Smooth muscle cell (in vitro differentiated cells): ENCODE measurements around the gene FRYL. TPM values are rescaled to one million over a fixed set of nuclear protein-coding genes. Genes with fewer than 3 reads are reported as not detected.

ENCODE experiments used
- DNase-seq: peaks from one replicate; lab custom pipeline; 2025; ENCODE audit not compliant: unreplicated experiment; lab: John Stamatoyannopoulos, UW
- H2AFZ ChIP-seq: fragments of 200-600 bp; sonication (generic); 2 replicates; pipeline ENCODE4 v1.6.0; 2016; ENCODE audit warnings: antibody characterized with exemption, low read depth, mild to moderate bottlenecking
- H3F3A ChIP-seq: fragments of 200-600 bp; sonication (generic); 2 replicates; pipeline ENCODE4 v1.6.0; 2017; ENCODE audit warnings: antibody characterized with exemption, low read depth
- H3K27ac ChIP-seq: fragments of 200-600 bp; sonication (generic); 2 replicates; pipeline ENCODE4 v1.5.1; 2016; ENCODE audit warnings: low read depth, mild to moderate bottlenecking
- H3K27me3 ChIP-seq: fragments of 200-600 bp; sonication (generic); 2 replicates; pipeline ENCODE4 v1.6.1; 2016; ENCODE audit warnings: low read depth, mild to moderate bottlenecking
- H3K36me3 ChIP-seq: fragments of 200-600 bp; sonication (generic); 2 replicates; pipeline ENCODE4 v1.5.1; 2016; ENCODE audit warnings: low read depth
- H3K4me1 ChIP-seq: fragments of 200-600 bp; sonication (generic); 2 replicates; pipeline ENCODE4 v1.5.1; 2016; ENCODE audit warnings: low read depth
- H3K4me2 ChIP-seq: fragments of 200-600 bp; sonication (generic); 2 replicates; pipeline ENCODE4 v1.6.0; 2016; ENCODE audit warnings: mild to moderate bottlenecking
- H3K4me3 ChIP-seq: fragments of 200-600 bp; sonication (generic); 2 replicates; pipeline ENCODE4 v1.5.1; 2016; ENCODE audit warnings: mild to moderate bottlenecking
- H3K79me2 ChIP-seq: fragments of 200-600 bp; sonication (generic); 2 replicates; pipeline ENCODE4 v1.6.0; 2016; ENCODE audit warnings: low read depth, mild to moderate bottlenecking
- H3K9ac ChIP-seq: fragments of 200-600 bp; sonication (generic); 2 replicates; pipeline ENCODE4 v1.6.0; 2016; ENCODE audit warnings: low read depth
- H3K9me3 ChIP-seq: fragments of 200-600 bp; sonication (generic); replicated peaks from 2 replicates; pipeline ENCODE4 v1.5.1; 2016; ENCODE audit warnings: low read depth
- H4K20me1 ChIP-seq: fragments of 200-600 bp; sonication (generic); 2 replicates; pipeline ENCODE4 v1.6.0; 2016; ENCODE audit warnings: low read depth
- WGBS: methylation state at CpG from one replicate; pipeline ENCODE4 v1.1.7; 2016; ENCODE audit warnings: low lambda C conversion rate; 5-methylcytosine and 5-hydroxymethylcytosine counted together
- polyA plus RNA-seq: library from polyadenylated mRNA; unstranded; fragments of >200 nt; fragmentation: Nextera tagmentation; extraction: Ambion mirVana; gene quantifications from 2 replicates; pipeline ENCODE4 v1.2.1, GENCODE V29; 2016
- total RNA-seq: library from RNA; depleted of rRNA; stranded (reverse); fragments of >200 nt; gene quantifications from 2 replicates; pipeline ENCODE4 v1.2.3, GENCODE V29; 2014
- TF ChIP-seq, protein P1 (sequence below): fragments of 200-600 bp; sonication (generic); IDR thresholded peaks from 2 replicates; pipeline ENCODE4 v1.5.1; 2017; ENCODE audit warnings: borderline replicate concordance, mild to moderate bottlenecking, antibody characterized with exemption; ENCODE audit not compliant: insufficient read depth, poor library complexity, severe bottlenecking

Gene FRYL
- total and polyA plus RNA-seq, 2 experiments from 2014 or later: 14.9 to 56.6 TPM

DNA sequence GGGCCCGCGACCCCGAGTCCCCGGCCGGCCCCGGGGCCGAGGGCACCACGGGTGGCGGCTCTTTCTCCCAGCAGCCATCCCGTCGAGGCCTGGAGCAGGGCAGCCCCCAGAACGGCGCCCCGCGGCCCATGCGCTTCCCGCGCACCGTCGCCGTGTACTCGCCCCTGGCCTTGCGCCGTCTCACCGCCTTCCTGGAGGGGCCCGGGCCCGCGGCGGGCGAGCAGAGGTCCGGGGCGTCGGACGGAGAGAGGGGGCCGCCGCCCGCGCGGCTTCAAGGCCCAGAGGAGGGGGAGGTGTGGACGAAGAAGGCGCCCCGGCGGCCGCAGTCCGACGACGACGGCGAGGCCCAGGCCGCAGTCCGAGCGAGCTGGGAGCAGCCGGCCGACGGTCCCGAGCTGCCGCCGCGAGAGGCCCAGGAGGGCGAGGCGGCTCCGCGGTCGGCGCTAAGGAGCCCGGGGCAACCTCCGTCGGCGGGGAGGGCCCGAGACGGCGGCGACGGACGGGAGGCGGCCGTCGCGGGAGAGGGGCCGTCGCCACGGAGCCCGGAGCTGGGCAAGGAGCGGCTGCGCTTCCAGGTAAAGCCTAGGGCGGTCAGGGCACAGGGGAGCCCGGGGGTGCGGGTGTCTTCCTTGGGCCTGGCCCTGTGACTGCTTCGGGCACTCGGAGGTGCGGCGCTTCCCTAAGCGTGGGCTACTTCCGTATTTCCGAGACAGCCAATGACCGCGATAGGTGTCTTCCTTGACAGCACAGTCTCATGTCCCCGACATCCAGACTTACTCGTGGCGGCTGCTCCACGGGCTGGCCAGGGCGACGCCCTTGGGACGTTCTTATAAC is 289.2 kb downstream of the FRYL start:
- H4K20me1 ChIP-seq: no peaks in the 10 kb centered on the region
- H3K4me1 ChIP-seq: no peaks in the 10 kb centered on the region
- H3K9ac ChIP-seq: no peak overlapping the region
- DNase-seq: no peak
- H3K27ac ChIP-seq: no peak overlapping the region
- peak overlapping the region; percentile 54 for H3K4me2 ChIP-seq
- no peaks in the 10 kb centered on the region for H3F3A ChIP-seq
- peaks cover 82% of the 10 kb centered on the region for H3K27me3 ChIP-seq
- TF ChIP-seq, protein P1, sequence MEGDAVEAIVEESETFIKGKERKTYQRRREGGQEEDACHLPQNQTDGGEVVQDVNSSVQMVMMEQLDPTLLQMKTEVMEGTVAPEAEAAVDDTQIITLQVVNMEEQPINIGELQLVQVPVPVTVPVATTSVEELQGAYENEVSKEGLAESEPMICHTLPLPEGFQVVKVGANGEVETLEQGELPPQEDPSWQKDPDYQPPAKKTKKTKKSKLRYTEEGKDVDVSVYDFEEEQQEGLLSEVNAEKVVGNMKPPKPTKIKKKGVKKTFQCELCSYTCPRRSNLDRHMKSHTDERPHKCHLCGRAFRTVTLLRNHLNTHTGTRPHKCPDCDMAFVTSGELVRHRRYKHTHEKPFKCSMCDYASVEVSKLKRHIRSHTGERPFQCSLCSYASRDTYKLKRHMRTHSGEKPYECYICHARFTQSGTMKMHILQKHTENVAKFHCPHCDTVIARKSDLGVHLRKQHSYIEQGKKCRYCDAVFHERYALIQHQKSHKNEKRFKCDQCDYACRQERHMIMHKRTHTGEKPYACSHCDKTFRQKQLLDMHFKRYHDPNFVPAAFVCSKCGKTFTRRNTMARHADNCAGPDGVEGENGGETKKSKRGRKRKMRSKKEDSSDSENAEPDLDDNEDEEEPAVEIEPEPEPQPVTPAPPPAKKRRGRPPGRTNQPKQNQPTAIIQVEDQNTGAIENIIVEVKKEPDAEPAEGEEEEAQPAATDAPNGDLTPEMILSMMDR: no peak
- H3K4me3 ChIP-seq: peak overlapping the region; percentile 35
- 13% methylated on average over 70 of the region's 104 CpGs for WGBS
- H3K9me3 ChIP-seq: no peaks in the 10 kb centered on the region
- H2AFZ ChIP-seq: no peak overlapping the region
- H3K36me3 ChIP-seq: no peaks in the 10 kb centered on the region
- no peaks in the 10 kb centered on the region for H3K79me2 ChIP-seq

DNA sequence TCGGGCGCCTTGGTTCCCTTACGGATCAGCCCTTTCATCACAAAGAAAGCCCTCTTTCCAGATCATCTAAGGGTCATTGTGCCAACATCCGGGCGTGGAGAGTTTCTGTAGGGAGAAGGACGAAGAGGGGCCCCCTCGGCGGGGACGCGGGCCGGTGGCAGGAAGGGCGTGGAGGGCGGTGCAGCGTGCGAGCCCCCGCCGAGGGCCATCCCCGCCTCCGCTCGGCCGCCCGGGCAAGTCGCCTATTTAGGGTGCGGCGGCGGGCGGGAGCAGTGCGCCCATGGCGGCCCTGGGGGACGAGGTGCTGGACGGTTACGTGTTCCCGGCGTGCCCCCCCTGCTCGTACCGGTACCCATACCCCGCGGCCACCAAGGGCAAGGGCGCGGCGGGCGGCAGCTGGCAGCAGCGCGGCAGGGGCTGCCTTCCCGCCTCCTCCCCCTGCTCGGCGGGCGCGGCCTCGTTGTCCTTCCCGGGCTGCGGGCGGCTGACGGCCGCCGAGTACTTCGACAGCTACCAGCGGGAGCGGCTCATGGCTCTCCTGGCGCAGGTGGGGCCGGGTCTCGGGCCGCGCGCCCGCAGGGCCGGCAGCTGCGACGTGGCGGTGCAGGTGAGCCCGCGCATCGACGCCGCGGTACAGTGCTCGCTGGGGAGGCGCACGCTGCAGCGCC is 289.9 kb downstream of the FRYL start, which contains the start of gene ZAR1:
Gene ZAR1, plus strand, starts transcription at position 241 of the 668 bp plus-strand sequence. Its CDS starts 40 bp downstream, at position 281.
- peak within 1 kb of the TSS; percentile 82 for H3K4me2 ChIP-seq
- no peak for DNase-seq

DNA sequence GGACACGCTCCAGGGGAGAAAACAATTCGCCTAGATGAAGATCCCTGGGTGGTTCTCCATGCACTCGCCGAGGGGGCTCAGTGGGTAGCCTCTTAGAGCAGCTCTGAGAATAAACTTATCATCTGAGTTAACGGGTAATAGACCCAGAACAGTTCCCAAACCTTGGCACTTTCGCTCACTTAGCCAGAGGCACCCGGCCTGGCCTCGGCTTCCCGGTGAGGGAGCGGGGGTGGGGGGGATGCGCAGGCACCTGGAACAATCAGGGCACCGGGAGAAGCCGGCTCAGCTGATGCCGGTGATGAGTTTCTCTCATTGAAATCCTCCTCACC is 290.4 kb downstream of the FRYL start:
- Histone ChIP-seq H3K9me3 (no peaks in the 10 kb centered on the region), H3K27ac (no peak overlapping the region), H3K4me1 (no peaks in the 10 kb centered on the region), H3K4me3 (peak overlapping the region; percentile 35), H2AFZ (no peak overlapping the region), H3K9ac (no peak overlapping the region), H4K20me1 (no peaks in the 10 kb centered on the region), H3F3A (no peaks in the 10 kb centered on the region), H3K79me2 (no peaks in the 10 kb centered on the region), H3K27me3 (peaks cover 95% of the 10 kb centered on the region), H3K4me2 (peak overlapping the region; percentile 82), H3K36me3 (no peaks in the 10 kb centered on the region)
- WGBS: 12% methylated on average over 14 of the region's 14 CpGs
- TF ChIP-seq, protein P1: no peak
- DNase-seq: no peak

More for the DNA sequence above, 289.9 kb downstream of the FRYL start, which contains the start of gene ZAR1:
- H3K27ac ChIP-seq: no peak within 1 kb of the TSS
- peaks cover 90% of the 10 kb centered on the region for H3K27me3 ChIP-seq
- H3F3A ChIP-seq: no peaks in the 10 kb centered on the region
- H3K9ac ChIP-seq: no peak within 1 kb of the TSS
- no peaks in the 10 kb centered on the region for H4K20me1 ChIP-seq
- H3K79me2 ChIP-seq: no peaks in the 10 kb centered on the region
- no peaks in the 10 kb centered on the region for H3K36me3 ChIP-seq
- no peak within 1 kb of the TSS for H2AFZ ChIP-seq
- no peaks in the 10 kb centered on the region for H3K4me1 ChIP-seq
- no peaks in the 10 kb centered on the region for H3K9me3 ChIP-seq
- H3K4me3 ChIP-seq: peak within 1 kb of the TSS; percentile 35
- 5% methylated on average over 69 of the region's 80 CpGs for WGBS
- TF ChIP-seq, protein P1: no peak
